ENCODE data around the gene APBA2.
"Not testable (repeated sequence)": the region's sequence is repeated elsewhere in the genome, so short reads cannot be mapped to it uniquely, and the experiment has no call there.

APBA2 gene

GRCh38 chr15:29093696-29094343 lies 208.0 kb downstream of the APBA2 start:
- DNase-seq: no peak

GRCh38 chr15:29094711-29095110 lies 208.9 kb downstream of the APBA2 start:
- no peak for DNase-seq

- no peak for DNase-seq
Observed at GRCh38 chr15:29095746-29096145, 210.0 kb downstream of the APBA2 start.

- DNase-seq: no peak
Observed at GRCh38 chr15:29097168-29097567, 211.4 kb downstream of the APBA2 start.

- no peak for DNase-seq
Observed at GRCh38 chr15:29097971-29098370, 212.2 kb downstream of the APBA2 start.

- DNase-seq: no peak
Observed at GRCh38 chr15:29098652-29099051, 212.9 kb downstream of the APBA2 start.

GRCh38 chr15:29099131-29099880 lies 213.5 kb downstream of the APBA2 start:
- no peak for DNase-seq

- DNase-seq: no peak
Observed at GRCh38 chr15:29100486-29101000, 214.8 kb downstream of the APBA2 start.

GRCh38 chr15:29101491-29101890 lies 215.7 kb downstream of the APBA2 start:
- DNase-seq: no peak

- DNase-seq: not testable (repeated sequence)
Observed at GRCh38 chr15:29102173-29102794, 216.5 kb downstream of the APBA2 start.

GRCh38 chr15:29102911-29103823 lies 217.4 kb downstream of the APBA2 start:
- peak; percentile 21 for DNase-seq

GRCh38 chr15:29103824-29104565 lies 218.2 kb downstream of the APBA2 start:
- DNase-seq: peak; percentile 24

GRCh38 chr15:29104566-29104880 lies 218.7 kb downstream of the APBA2 start:
- no peak for DNase-seq

- no peak for DNase-seq
Observed at GRCh38 chr15:29105151-29105854, 219.5 kb downstream of the APBA2 start.

- no peak for DNase-seq
Observed at GRCh38 chr15:29106116-29106515, 220.3 kb downstream of the APBA2 start.

- DNase-seq: no peak
Observed at GRCh38 chr15:29106551-29107290, 220.9 kb downstream of the APBA2 start.

GRCh38 chr15:29107291-29107890 lies 221.6 kb downstream of the APBA2 start:
- no peak for DNase-seq

GRCh38 chr15:29107971-29108645 lies 222.3 kb downstream of the APBA2 start:
- no peak for DNase-seq

GRCh38 chr15:29109762-29110161 lies 224.0 kb downstream of the APBA2 start:
- DNase-seq: no peak

- DNase-seq: no peak
Observed at GRCh38 chr15:29110176-29110575, 224.4 kb downstream of the APBA2 start.

All from activated gamma-delta T cell (primary cell).